ENCODE results near the gene SAG.

The SAG gene

DNA sequence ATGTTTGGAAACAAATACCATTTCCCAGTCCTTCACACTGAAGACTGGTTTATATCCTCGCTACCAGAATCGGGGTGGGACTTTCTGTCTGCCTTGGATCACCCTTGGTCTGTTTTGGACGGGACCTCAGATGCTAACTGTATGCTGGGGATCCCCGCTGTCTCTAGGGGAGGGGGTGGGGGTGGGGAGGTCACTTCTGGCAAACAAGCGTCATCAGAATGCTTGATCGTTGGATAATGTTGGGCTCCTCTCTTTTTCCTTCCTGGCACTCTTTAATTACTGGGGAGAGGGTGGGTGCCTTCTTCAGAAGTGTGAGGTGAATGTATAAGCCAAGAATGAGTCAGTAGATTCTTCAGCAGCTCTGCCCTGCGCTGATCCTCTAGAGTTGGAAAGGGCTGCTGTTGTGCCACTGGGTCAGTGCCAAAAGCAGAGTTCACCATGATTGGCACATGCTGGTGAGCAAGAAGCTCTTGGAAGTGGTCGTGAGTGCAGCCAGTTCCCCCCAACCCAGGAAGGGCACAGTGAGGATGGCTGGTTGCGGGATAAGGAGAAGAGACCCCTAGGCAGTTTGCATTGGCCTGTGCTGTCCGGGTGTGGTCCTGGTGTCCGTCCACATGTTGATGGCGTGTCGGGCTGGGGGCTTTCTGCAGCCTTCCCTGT, 78.9 kb downstream of the SAG start:
- Histone ChIP-seq H4K12ac (ENCODE audit: low read depth, low read length) (no peak overlapping the region), H3K79me2 (ENCODE audit: control insufficient read depth, insufficient read depth, low read length, poor library complexity) (no peaks in the 10 kb centered on the region), H3K9ac (ENCODE audit: low read length) (no peak overlapping the region), H3K27me3 (ENCODE audit: insufficient read depth, low read length) (no peaks in the 10 kb centered on the region), H3K14ac (ENCODE audit: low read length) (no peak overlapping the region), H2BK120ac (ENCODE audit: insufficient read depth, low read length, poor library complexity) (no peak overlapping the region), H3K4me1 (ENCODE audit: control insufficient read depth in 1 of 2, insufficient read depth in 2 of 2, low read length in 2 of 2) (no peaks in the 10 kb centered on the region), H3K4me2 (ENCODE audit: low read length) (no peak overlapping the region), H3K4ac (ENCODE audit: low read depth, low read length) (no peak overlapping the region), H2AFZ (ENCODE audit: insufficient read depth, low read length, poor library complexity) (no peak overlapping the region), H3K79me1 (ENCODE audit: low read length) (no peaks in the 10 kb centered on the region), H3K18ac (ENCODE audit: low read length) (peak overlapping the region; percentile 6), H2AK5ac (ENCODE audit: low read length) (no peak overlapping the region), H2BK5ac (ENCODE audit: low read depth, low read length, poor library complexity) (no peak overlapping the region), H4K91ac (ENCODE audit: low read depth, low read length) (no peak overlapping the region), H3K4me3 (ENCODE audit: low read depth, low read length) (no peak overlapping the region), H2BK12ac (ENCODE audit: low read length) (no peak overlapping the region), H3K27ac (ENCODE audit: low read depth, low read length) (no peak overlapping the region), H3K9me3 (ENCODE audit: insufficient read depth, low read depth, low read length) (no peaks in the 10 kb centered on the region), H3K23ac (ENCODE audit: low read length) (no peak overlapping the region), H3K36me3 (ENCODE audit: control insufficient read depth in 1 of 2, insufficient read depth in 2 of 2, low read length in 2 of 2) (no peaks in the 10 kb centered on the region), H4K8ac (ENCODE audit: low read depth, low read length) (no peak overlapping the region)
- DNase-seq = no peak
- WGBS (ENCODE audit: extremely low coverage, insufficient coverage, insufficient read length) = no CpG with 5 or more reads among the region's 13 CpGs

DNA sequence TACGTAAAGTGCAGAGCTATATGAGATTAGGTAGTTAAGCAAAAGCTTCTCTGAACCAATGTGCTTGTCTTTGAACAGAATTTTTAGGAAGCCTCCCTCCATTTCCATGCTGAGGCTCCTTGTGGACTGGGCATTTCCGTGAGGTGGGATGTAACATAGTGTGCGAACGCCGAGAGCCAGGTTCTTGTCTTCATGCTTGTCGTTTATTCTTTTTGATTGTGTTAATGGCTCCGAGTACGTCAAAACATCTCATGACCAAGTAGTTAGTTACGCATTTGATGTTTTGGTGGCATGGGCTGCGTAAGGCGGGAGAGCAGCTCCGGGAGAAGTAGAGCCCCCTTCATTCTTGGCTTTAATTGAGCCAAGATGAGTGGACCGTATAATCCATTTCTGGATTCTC, 79.6 kb downstream of the SAG start:
- Histone ChIP-seq H3K14ac (ENCODE audit: low read length) (no peak overlapping the region), H2AFZ (ENCODE audit: insufficient read depth, low read length, poor library complexity) (no peak overlapping the region), H3K4me1 (ENCODE audit: control insufficient read depth in 1 of 2, insufficient read depth in 2 of 2, low read length in 2 of 2) (no peaks in the 10 kb centered on the region), H3K79me2 (ENCODE audit: control insufficient read depth, insufficient read depth, low read length, poor library complexity) (no peaks in the 10 kb centered on the region), H3K27me3 (ENCODE audit: insufficient read depth, low read length) (no peaks in the 10 kb centered on the region), H3K4ac (ENCODE audit: low read depth, low read length) (no peak overlapping the region), H2BK5ac (ENCODE audit: low read depth, low read length, poor library complexity) (no peak overlapping the region), H4K12ac (ENCODE audit: low read depth, low read length) (no peak overlapping the region), H2BK12ac (ENCODE audit: low read length) (no peak overlapping the region), H2BK120ac (ENCODE audit: insufficient read depth, low read length, poor library complexity) (no peak overlapping the region), H3K4me3 (ENCODE audit: low read depth, low read length) (no peak overlapping the region), H3K18ac (ENCODE audit: low read length) (no peak overlapping the region), H3K23ac (ENCODE audit: low read length) (no peak overlapping the region), H3K4me2 (ENCODE audit: low read length) (no peak overlapping the region), H4K8ac (ENCODE audit: low read depth, low read length) (no peak overlapping the region), H3K27ac (ENCODE audit: low read depth, low read length) (no peak overlapping the region), H2AK5ac (ENCODE audit: low read length) (no peak overlapping the region), H3K9ac (ENCODE audit: low read length) (no peak overlapping the region), H3K79me1 (ENCODE audit: low read length) (no peaks in the 10 kb centered on the region), H4K91ac (ENCODE audit: low read depth, low read length) (no peak overlapping the region), H3K36me3 (ENCODE audit: control insufficient read depth in 1 of 2, insufficient read depth in 2 of 2, low read length in 2 of 2) (peaks cover 2% of the 10 kb centered on the region in 2 experiments), H3K9me3 (ENCODE audit: insufficient read depth, low read depth, low read length) (no peaks in the 10 kb centered on the region)
- no peak for DNase-seq
- no CpG with 5 or more reads among the region's 13 CpGs for WGBS (ENCODE audit: extremely low coverage, insufficient coverage, insufficient read length)

DNA sequence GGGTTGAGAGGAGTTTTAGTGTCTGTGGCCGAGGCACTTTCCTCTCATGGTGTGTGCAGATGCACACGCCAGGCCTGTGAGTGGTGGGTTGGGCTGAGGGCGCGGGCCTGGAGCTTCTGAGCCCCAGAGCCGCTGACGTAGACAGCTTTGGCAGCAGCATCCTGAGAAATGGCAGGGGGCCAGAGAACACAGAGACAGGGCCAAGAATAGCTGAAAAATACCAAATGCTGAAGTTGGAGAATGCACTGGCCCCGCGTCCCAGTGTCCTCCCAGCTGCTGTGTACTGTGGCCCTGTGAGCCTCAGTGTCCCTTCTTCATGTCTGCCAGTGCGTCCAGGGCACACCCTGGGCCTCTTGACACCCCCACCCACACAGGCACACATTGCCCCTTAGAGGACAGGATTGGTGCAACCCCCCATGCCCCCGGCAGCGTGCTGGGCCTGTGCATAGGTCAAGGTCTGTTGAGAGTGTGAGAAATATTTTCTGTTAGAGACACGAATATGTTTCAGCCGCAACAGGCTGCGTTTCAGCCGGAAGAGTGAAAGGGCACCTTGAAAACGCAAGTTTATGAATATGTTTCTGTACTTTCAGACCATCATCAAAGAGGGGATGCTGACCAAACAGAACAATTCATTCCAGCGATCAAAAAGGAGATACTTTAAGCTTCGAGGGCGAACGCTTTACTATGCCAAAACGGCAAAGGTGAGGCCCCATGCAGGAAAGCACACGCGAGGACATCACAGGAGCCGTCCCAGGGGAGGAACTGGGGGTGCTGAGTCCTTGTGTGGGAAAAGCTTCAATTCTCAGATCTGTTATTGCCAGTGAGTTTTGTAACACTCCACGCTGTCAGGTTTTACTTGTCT, 80.3 kb downstream of the SAG start:
- Histone ChIP-seq H3K27me3 (ENCODE audit: insufficient read depth, low read length) (no peaks in the 10 kb centered on the region), H3K79me2 (ENCODE audit: control insufficient read depth, insufficient read depth, low read length, poor library complexity) (no peaks in the 10 kb centered on the region), H3K9ac (ENCODE audit: low read length) (no peak overlapping the region), H4K8ac (ENCODE audit: low read depth, low read length) (no peak overlapping the region), H3K4me1 (ENCODE audit: control insufficient read depth in 1 of 2, insufficient read depth in 2 of 2, low read length in 2 of 2) (no peaks in the 10 kb centered on the region), H3K4me2 (ENCODE audit: low read length) (no peak overlapping the region), H3K14ac (ENCODE audit: low read length) (no peak overlapping the region), H4K12ac (ENCODE audit: low read depth, low read length) (no peak overlapping the region), H3K36me3 (ENCODE audit: control insufficient read depth in 1 of 2, insufficient read depth in 2 of 2, low read length in 2 of 2) (peaks cover 2% of the 10 kb centered on the region in 2 experiments), H2BK12ac (ENCODE audit: low read length) (no peak overlapping the region), H4K91ac (ENCODE audit: low read depth, low read length) (no peak overlapping the region), H3K4ac (ENCODE audit: low read depth, low read length) (no peak overlapping the region), H3K4me3 (ENCODE audit: low read depth, low read length) (peak overlapping the region; percentile 8), H2BK120ac (ENCODE audit: insufficient read depth, low read length, poor library complexity) (no peak overlapping the region), H3K27ac (ENCODE audit: low read depth, low read length) (no peak overlapping the region), H3K79me1 (ENCODE audit: low read length) (no peaks in the 10 kb centered on the region), H3K23ac (ENCODE audit: low read length) (no peak overlapping the region), H3K9me3 (ENCODE audit: insufficient read depth, low read depth, low read length) (no peaks in the 10 kb centered on the region), H3K18ac (ENCODE audit: low read length) (no peak overlapping the region), H2BK5ac (ENCODE audit: low read depth, low read length, poor library complexity) (no peak overlapping the region), H2AFZ (ENCODE audit: insufficient read depth, low read length, poor library complexity) (no peak overlapping the region), H2AK5ac (ENCODE audit: low read length) (no peak overlapping the region)
- no peak for DNase-seq
- WGBS (ENCODE audit: extremely low coverage, insufficient coverage, insufficient read length) = no CpG with 5 or more reads among the region's 25 CpGs

DNA sequence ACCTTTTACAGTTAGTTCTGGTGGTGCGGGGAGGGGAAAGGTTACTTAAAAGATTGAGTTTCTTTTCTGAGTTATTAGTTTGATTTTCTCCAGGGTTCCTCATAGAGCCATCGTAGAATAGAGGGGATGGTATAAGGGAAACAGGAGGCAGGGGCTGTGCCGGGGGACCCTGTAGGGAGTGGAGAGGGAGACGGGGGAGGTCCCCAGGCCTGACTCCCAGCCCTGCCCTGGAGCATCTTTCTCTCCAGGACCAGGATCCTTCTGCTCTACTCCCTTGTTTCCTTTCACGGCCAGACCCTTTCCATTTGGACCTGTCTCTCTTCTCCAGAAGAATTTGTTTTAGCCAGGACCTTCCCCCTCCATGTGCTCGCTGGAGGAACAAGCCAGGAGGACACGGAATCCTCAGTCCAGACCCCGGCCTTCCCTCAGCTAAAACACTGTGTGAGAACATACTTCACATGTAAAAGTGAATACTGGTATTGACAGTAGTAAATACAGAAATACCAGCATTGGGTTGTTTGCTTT, 82.0 kb downstream of the SAG start:
- H2AK5ac ChIP-seq (ENCODE audit: low read length) = no peak overlapping the region
- no peaks in the 10 kb centered on the region for H3K27me3 ChIP-seq (ENCODE audit: insufficient read depth, low read length)
- no peak overlapping the region for H4K91ac ChIP-seq (ENCODE audit: low read depth, low read length)
- H3K79me2 ChIP-seq (ENCODE audit: control insufficient read depth, insufficient read depth, low read length, poor library complexity) = no peaks in the 10 kb centered on the region
- no peak overlapping the region for H3K27ac ChIP-seq (ENCODE audit: low read depth, low read length)
- H3K4me3 ChIP-seq (ENCODE audit: low read depth, low read length) = no peak overlapping the region
- WGBS (ENCODE audit: extremely low coverage, insufficient coverage, insufficient read length) = no CpG with 5 or more reads among the region's 8 CpGs
- H3K4me1 ChIP-seq (ENCODE audit: control insufficient read depth in 1 of 2, insufficient read depth in 2 of 2, low read length in 2 of 2) = no peaks in the 10 kb centered on the region
- no peaks in the 10 kb centered on the region for H3K9me3 ChIP-seq (ENCODE audit: insufficient read depth, low read depth, low read length)
- no peak overlapping the region for H3K4me2 ChIP-seq (ENCODE audit: low read length)
- H3K14ac ChIP-seq (ENCODE audit: low read length) = no peak overlapping the region
- H3K23ac ChIP-seq (ENCODE audit: low read length) = no peak overlapping the region
- no peak for DNase-seq
- H3K9ac ChIP-seq (ENCODE audit: low read length) = no peak overlapping the region
- H3K79me1 ChIP-seq (ENCODE audit: low read length) = no peaks in the 10 kb centered on the region
- no peak overlapping the region for H2BK120ac ChIP-seq (ENCODE audit: insufficient read depth, low read length, poor library complexity)
- no peak overlapping the region for H3K4ac ChIP-seq (ENCODE audit: low read depth, low read length)
- H2BK5ac ChIP-seq (ENCODE audit: low read depth, low read length, poor library complexity) = no peak overlapping the region
- peaks cover 2% of the 10 kb centered on the region in 2 experiments for H3K36me3 ChIP-seq (ENCODE audit: control insufficient read depth in 1 of 2, insufficient read depth in 2 of 2, low read length in 2 of 2)
- H2AFZ ChIP-seq (ENCODE audit: insufficient read depth, low read length, poor library complexity) = no peak overlapping the region
- H4K12ac ChIP-seq (ENCODE audit: low read depth, low read length) = no peak overlapping the region
- no peak overlapping the region for H4K8ac ChIP-seq (ENCODE audit: low read depth, low read length)
- H3K18ac ChIP-seq (ENCODE audit: low read length) = no peak overlapping the region
- H2BK12ac ChIP-seq (ENCODE audit: low read length) = no peak overlapping the region
